ENCODE data around the gene ANGEL2.
"Not testable (repeated sequence)": the region's sequence is repeated elsewhere in the genome, so short reads cannot be mapped to it uniquely, and the experiment has no call there.

ANGEL2 gene

GRCh38 chr1:212975111-212975918, 40.4 kb downstream of the ANGEL2 start:
- DNase-seq (ENCODE audit: low spot score): no peak

GRCh38 chr1:212974711-212975110, 41.0 kb downstream of the ANGEL2 start:
- DNase-seq (ENCODE audit: low spot score): no peak

GRCh38 chr1:212973899-212974298, 41.8 kb downstream of the ANGEL2 start:
- no peak for DNase-seq (ENCODE audit: low spot score)

GRCh38 chr1:212973426-212973825, 42.2 kb downstream of the ANGEL2 start:
- DNase-seq (ENCODE audit: low spot score): no peak

GRCh38 chr1:212971312-212971711, 44.4 kb downstream of the ANGEL2 start:
- no peak for DNase-seq (ENCODE audit: low spot score)

GRCh38 chr1:212970085-212970484, 45.6 kb downstream of the ANGEL2 start:
- DNase-seq (ENCODE audit: low spot score): no peak

- DNase-seq (ENCODE audit: low spot score): no peak
These were observed 47.3 kb downstream of the ANGEL2 start for GRCh38 chr1:212968368-212968863.

- peak; percentile 64 for DNase-seq (ENCODE audit: low spot score)
These were observed 47.9 kb downstream of the ANGEL2 start for GRCh38 chr1:212967801-212968200.

GRCh38 chr1:212966616-212967015, 49.1 kb downstream of the ANGEL2 start:
- DNase-seq (ENCODE audit: low spot score): no peak

- not testable (repeated sequence) for DNase-seq (ENCODE audit: low spot score)
These were observed 50.7 kb downstream of the ANGEL2 start for GRCh38 chr1:212964993-212965392.

- DNase-seq (ENCODE audit: low spot score): no peak
These were observed 51.6 kb downstream of the ANGEL2 start for GRCh38 chr1:212964102-212964501.

GRCh38 chr1:212962509-212962908, 53.2 kb downstream of the ANGEL2 start:
- no peak for DNase-seq (ENCODE audit: low spot score)

- no peak for DNase-seq (ENCODE audit: low spot score)
These were observed 54.7 kb downstream of the ANGEL2 start for GRCh38 chr1:212960932-212961331.

- no peak for DNase-seq (ENCODE audit: low spot score)
These were observed 56.1 kb downstream of the ANGEL2 start for GRCh38 chr1:212959266-212960220.

GRCh38 chr1:212958175-212958574, 57.5 kb downstream of the ANGEL2 start:
- no peak for DNase-seq (ENCODE audit: low spot score)

- no peak for DNase-seq (ENCODE audit: low spot score)
These were observed 58.1 kb downstream of the ANGEL2 start for GRCh38 chr1:212957546-212957945.

GRCh38 chr1:212955961-212956620, 59.6 kb downstream of the ANGEL2 start:
- DNase-seq (ENCODE audit: low spot score): no peak

GRCh38 chr1:212955098-212955497, 60.6 kb downstream of the ANGEL2 start:
- no peak for DNase-seq (ENCODE audit: low spot score)

- DNase-seq (ENCODE audit: low spot score): no peak
These were observed 61.2 kb downstream of the ANGEL2 start for GRCh38 chr1:212954514-212954913.

- no peak for DNase-seq (ENCODE audit: low spot score)
These were observed 62.3 kb downstream of the ANGEL2 start for GRCh38 chr1:212953321-212953720.

- DNase-seq (ENCODE audit: low spot score): no peak
These were observed 63.1 kb downstream of the ANGEL2 start for GRCh38 chr1:212952641-212952976.

GRCh38 chr1:212951947-212952640, 63.6 kb downstream of the ANGEL2 start:
- DNase-seq (ENCODE audit: low spot score): no peak

All from D341Med (cell line).